HuH-7.5 (cell line): Measurements from ENCODE around the gene FOXA1.

Experiments
- DNase-seq: peaks from one replicate; pipeline ENCODE4 v3.0.0; 2011; ENCODE audit warnings: low spot score

FOXA1 gene

GRCh38 chr14:37589715-37590427, 5.2 kb downstream of the FOXA1 start:
- DNase-seq = no peak

GRCh38 chr14:37588956-37589714, 5.9 kb downstream of the FOXA1 start:
- DNase-seq = no peak

- DNase-seq = no peak
Measured at GRCh38 chr14:37588667-37588955, 6.4 kb downstream of the FOXA1 start.

- no peak for DNase-seq
Measured at GRCh38 chr14:37587881-37588666, 7.0 kb downstream of the FOXA1 start.

- no peak for DNase-seq
Measured at GRCh38 chr14:37587131-37587803, 7.8 kb downstream of the FOXA1 start.

GRCh38 chr14:37586797-37587130, 8.3 kb downstream of the FOXA1 start:
- DNase-seq = no peak

GRCh38 chr14:37585971-37586796, 8.9 kb downstream of the FOXA1 start:
- no peak for DNase-seq

GRCh38 chr14:37585101-37585511, 9.9 kb downstream of the FOXA1 start:
- no peak for DNase-seq

- no peak for DNase-seq
Measured at GRCh38 chr14:37584211-37585100, 10.6 kb downstream of the FOXA1 start.

GRCh38 chr14:37583358-37584210, 11.5 kb downstream of the FOXA1 start:
- no peak for DNase-seq

- no peak for DNase-seq
Measured at GRCh38 chr14:37580146-37580545, 14.9 kb downstream of the FOXA1 start.

GRCh38 chr14:37579274-37579673, 15.8 kb downstream of the FOXA1 start:
- DNase-seq = no peak

GRCh38 chr14:37573356-37573755, 21.7 kb downstream of the FOXA1 start:
- DNase-seq = no peak

GRCh38 chr14:37571391-37571790, 23.7 kb downstream of the FOXA1 start:
- no peak for DNase-seq

- DNase-seq = no peak
Measured at GRCh38 chr14:37569729-37570128, 25.3 kb downstream of the FOXA1 start.

- no peak for DNase-seq
Measured at GRCh38 chr14:37566811-37567371, 28.2 kb downstream of the FOXA1 start.

- no peak for DNase-seq
Measured at GRCh38 chr14:37565550-37565949, 29.5 kb downstream of the FOXA1 start.

- DNase-seq = no peak
Measured at GRCh38 chr14:37563189-37563588, 31.9 kb downstream of the FOXA1 start.

GRCh38 chr14:37559386-37559785, 35.7 kb downstream of the FOXA1 start:
- DNase-seq = no peak
